ENCODE results near the gene G6PC3.
A peak's percentile ranks its signal among the peaks of the same experiment; 100 is the strongest.
"Not testable (repeated sequence)": the region's sequence is repeated elsewhere in the genome, so short reads cannot be mapped to it uniquely, and the experiment has no call there.

G6PC3 gene

DNA sequence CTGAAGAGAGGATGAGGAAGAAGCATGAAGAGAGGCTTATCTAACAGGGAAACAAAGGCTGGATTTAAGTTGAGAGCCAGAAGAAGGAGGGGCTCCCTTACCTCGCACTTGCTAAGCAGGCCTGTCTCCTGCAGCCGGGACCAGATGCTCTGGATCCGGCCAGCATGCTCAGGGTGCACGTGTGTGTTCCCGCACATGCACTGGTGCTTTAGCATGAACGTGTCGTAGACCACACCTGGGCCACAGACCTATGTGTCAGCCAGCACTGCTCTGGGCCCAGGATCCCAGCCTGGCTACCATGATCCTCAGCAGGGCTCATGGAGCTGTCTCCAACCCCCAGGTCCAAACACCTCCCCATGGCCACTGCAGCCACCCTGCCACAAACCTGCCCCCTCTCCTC, 14.4 kb downstream of the G6PC3 start:
- DNase-seq: no peak

DNA sequence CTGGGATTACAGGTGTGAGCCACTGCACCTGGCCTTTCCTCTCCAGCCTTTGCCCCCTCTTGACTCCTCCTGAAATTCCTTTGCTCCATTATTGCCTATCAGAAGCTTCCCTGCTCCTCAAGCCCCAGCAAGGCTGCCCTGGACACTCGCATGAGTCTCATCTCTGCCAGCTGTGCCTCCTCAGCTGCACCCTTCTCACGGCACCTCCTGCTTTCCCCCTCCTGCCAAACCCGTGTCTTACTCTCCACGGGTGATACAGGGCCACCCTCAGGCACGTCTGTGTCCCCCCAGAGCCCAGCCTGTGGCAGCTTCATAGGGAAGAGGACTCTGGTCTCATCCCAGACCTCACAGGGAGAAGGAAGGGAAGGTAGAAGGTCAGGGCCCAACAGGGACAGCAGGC, 15.4 kb downstream of the G6PC3 start:
- DNase-seq: no peak

DNA sequence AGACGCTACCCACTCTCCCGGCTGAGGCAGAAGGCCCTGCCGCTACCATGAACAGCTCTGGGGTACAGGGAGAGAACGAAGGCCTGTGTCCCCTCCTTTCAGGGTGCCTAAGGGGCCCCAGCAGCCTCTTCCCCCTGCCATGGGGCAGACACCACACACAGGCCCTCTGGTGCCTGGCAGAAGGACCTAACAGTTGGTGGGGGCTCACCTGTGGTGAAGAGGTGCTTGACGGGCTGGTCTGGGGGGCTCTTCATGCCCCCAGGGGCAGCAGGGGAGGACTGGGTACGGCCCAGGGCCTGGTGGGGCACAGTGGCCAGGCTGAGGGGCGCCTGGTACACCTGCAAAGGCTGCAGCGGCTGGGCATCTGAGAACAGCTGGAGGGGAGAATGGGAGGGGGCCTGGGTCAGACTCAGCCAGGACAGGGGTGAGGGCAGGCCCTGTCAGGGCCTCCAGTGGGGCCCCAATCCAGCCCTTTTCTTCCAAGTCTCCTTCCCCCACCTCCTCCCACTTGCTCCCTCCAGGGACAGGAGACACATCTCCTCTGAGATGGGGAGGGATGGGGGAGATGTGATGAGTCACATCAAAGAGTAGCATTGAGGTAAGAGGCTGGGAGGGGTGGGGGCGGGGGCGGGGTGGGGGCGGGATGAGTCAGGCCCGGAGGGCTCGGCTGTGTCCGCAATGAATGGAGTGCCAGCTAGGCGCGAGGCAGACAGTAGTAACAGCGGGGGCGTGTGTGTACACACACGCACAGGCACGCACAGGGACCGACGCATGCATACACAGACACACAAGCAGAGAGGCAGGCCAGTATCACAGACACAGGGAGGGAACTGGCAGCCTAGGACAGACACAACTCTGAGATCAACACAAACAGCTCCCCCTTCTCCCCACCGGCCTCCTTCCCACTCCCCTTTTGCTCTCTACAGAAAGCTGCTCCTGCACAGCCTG, 16.1 kb downstream of the G6PC3 start:
- DNase-seq: peak in 2 of 3 experiments; percentile 41 to 77

DNA sequence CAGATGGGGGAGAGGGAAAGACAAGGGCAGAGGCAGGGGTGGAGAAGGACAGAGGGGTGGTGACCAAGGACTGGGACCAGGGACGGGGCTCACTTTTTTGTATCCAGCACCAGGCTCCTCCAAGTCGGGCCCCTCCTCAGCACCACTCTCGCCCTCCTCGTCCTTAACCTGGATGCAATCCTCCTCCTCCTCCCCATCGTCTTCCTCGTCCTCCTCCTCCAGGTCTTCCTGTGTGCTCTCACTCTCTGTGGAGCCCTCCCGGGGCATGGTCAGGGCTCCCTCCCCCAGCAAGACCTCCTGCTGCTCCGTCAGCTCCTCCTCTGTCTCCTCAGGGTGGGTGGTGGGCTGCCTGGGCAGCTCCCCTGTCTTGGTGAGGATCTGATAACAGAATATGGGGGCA, 16.8 kb downstream of the G6PC3 start:
- DNase-seq: no peak

DNA sequence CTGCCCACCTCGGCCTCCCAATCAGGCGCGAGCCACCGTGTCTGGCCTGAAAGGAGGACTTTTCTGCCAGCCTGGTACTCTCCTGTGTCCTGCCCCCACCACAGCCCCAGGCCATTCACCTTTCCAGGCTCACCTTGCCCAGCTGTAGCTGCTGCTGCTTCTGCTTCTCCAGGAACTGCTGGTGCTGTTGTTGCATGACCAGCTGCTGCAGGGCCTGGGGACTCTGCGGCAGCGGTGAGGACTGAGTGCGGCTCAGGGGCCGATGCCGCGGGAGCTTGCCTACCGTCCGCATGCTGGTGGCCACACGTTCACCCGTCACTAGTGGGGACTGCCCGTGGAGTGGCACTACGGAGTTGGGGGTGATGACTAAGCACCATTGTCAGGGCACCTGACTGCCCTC, 17.7 kb downstream of the G6PC3 start:
- DNase-seq: no peak

DNA sequence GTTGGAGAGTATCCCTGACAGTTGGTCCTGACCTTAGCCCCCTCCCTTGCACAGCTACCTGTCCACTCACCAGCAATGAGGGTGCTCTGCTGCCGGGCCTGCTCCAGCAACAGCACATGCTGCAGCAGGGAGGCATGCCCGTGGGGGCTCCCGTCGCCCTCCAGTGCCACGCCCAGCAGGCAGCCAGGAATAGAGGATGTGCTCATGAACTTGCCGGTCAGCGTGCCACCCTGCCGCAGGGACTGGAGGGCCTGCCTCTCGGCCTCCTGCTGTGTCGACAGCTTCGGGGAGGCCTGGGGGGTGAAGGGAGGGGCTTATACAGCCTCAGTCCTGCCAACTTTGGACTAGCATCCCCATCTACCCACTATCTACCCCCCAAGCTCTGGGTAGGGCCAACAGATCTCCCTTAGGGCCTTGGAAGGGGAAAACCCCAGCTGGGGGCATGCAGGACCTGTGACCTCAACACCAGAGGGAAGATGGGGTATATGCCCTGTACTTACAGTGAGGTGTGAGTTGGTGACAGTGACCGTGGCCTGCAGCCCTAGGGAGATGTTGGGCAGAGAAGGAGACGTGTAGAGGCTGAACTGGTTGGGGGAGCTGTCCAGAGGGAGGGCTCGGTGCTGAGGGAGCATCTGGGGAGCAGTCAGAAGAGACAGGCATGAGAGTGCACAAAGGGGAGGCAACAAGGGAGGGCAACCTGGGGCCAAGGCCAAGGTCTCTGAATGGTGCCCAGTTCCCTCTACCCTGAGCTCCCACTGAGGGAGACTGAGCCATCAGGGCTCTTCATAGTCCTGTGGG, 20.9 kb downstream of the G6PC3 start:
- no peak for DNase-seq

DNA sequence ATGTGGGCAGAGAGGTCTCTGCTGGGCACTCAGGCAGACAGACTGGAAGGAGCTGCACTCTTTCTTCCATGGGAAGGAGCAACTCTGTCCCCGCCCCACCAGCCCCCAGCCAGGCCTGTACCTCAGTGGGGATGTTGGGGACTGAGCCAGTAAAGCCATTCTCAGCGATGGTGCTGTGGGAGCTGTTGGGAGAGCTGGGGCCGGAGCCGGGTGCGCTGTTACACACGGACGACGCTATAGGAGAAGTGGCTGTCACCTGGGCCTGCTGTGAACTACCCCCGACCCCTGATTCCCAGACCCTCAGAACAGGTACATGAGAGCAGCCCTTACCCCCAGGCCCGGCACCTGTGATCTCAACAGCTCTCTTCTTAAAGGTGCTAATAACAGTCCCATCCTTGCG, 21.5 kb downstream of the G6PC3 start:
- no peak for DNase-seq

DNA sequence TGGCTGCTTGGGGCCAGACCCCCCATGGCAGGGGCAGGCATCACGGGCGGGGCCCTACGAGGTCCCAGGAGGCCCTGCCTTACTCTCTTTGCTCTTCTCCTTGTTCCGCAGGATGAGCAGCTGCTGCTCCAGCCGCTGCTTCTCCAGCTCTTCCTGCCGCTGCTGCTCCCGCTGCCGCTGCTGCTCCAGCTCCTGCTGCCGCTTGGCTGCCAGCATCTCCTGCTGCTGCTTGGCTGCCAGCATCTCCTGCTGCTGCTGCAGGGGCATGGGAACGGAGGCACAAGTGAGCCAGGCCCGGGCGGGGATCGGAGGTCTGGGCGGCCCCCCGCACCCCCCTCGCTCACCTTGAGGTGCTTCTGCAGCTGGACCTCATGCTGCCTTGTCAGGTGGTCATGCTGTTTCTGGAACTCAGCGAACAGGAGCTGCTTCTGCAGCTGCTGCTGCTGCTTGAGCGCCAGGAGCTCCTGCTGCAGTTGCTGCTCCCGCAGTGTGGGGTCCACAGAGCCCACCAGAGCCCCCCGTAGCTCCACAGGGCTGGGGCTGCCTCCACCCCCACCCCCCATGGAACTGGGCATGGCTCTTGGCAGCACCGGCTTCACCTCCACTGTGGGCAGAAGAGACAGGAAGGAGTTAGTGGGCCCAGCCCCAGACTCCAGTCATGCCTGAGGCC, 22.8 kb downstream of the G6PC3 start:
- no peak for DNase-seq

DNA sequence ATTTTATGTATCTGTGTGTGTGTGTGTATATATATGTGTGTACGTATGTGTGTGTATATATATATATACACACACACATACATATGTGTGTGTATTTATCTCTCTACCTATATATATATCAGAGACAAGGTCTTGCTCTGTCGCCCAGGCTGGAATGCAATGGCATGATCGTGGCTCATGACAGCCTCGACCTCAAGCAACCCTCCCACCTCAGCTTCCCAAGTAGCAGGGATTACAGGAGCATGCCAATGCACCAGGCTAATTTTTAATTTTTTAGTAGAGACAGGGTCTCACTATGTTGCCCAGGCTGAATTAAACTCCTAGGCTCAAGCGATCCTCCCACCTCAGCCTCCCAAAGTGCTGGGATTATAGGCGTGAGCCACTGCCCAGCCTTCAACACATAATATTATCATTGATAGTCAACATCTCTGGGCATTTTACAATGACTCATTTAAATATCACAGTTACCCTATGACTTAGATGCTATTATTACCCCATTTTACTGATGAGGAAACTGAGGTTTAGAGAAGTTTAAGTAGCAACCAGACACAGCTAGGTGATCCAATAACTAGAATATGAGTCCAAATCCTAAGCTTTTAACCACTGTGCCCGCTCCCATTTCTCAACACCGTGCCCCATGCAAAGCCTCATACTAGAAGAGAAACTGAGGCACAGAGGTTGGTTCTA, 24.3 kb downstream of the G6PC3 start:
- no peak for DNase-seq

DNA sequence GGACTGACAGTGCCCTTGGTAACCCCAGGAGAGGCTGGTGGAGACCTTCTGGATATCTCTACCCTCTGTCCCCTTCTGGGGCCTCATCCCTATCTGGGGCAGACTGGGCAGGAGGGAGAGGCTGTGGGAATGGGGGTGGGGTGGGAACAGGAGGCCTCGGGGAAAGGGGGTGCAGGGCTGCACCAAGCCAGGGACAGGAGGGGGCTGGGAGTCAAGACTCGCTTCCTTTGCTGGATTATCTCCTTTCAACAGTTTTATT, 24.8 kb downstream of the G6PC3 start:
- DNase-seq: no peak

DNA sequence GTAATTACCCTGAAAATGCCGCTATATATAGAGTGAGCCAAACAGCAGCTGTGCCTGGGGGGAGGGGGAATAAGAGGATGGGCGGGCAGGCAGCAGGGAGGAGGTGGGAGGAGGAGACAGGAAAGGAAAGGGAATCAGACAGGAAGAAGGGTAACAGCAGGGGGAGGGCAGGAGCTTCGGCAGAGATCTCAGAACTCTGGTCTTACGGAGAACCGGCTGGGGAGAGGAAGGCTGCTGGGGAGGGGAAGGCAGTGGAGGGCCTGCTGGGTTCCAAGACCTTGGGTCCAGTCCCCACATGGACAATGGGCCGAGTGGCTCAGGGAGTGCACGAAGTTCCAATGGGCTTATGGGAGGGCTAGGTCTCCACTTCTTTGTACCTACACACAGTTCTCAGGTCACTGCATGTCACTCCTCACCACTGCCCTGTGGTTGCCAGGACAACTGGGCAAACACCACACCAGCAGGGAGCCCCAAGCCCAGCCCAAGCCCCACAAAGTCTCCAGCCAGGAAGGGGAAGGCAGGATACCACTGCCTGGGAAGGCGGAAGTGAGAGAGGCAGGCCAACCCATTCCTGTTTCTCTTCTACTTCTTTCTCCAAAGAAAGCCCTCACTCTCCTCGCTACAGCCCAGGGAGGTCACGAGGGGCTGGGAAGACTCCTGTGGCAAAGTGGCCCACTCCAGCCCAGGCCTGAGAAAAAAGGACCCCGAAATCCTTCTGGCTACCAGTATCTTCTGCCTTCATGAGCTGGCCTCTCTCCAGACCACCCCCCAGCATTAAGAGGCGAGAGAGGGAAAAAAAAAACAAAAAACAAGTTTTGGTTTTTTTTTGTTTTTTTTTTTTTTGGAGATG, 25.3 kb downstream of the G6PC3 start:
- DNase-seq: peak; percentile 64 to 97 (median 95)

DNA sequence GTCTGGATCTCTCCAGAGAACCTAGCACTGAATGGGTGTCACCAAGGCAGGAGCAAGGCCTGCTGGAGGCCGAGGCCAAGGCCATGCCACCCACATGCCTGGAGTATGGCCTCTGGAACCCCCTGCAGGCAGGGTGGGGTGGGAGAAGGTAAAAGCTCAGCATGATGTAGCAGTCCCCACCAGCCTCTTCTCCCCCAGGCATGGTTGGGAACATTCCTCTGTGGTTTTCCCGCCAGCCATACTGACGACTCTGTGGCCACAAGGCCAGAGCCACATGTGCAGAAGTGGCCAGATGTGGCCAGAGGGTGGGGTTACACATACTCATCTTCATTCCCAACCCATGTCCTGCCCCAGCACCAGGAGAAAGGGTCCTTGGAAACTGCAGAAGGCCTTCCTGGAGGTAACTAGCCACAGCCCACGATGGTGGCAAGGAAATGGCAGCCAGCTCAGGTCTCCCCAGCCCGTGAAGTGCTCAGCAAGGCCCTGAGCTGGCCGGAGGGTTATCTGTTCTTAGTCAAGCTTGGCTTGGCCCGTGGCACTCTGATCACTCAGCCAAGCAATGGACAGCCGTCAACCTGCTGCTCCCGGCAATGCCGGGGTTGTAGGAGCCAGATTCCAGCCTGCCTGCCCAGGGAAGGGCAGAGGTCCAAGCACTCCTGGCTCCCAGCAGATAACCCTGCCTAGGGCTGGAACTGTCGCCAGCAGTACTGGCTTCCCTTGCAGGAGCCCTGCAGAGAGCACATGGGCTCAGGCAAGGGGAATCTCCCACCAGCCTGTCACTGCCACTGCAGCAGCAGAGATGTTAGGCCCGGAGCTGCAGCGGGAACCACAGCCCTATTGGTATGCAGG, 26.8 kb downstream of the G6PC3 start:
- no peak for DNase-seq

DNA sequence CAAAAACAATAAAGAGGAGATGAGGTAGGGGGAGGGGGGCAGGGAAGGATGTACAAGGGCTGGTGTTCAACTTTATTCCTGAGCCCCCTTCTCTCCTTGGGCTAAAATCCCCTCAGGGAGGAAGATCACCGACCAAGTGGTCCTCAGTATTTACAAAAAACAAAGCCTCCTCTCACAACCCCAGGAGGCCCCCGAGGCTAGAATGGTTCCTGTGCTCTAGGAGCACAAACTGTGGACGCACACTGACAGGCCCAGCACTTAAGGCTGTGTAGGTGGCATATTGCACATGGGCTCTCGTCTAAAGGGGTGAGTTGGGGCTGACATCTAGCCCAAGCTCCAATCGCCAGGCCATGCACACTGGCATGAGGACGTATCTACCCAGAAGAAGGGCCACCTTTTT, 31.3 kb downstream of the G6PC3 start:
- DNase-seq: not testable (repeated sequence)

DNA sequence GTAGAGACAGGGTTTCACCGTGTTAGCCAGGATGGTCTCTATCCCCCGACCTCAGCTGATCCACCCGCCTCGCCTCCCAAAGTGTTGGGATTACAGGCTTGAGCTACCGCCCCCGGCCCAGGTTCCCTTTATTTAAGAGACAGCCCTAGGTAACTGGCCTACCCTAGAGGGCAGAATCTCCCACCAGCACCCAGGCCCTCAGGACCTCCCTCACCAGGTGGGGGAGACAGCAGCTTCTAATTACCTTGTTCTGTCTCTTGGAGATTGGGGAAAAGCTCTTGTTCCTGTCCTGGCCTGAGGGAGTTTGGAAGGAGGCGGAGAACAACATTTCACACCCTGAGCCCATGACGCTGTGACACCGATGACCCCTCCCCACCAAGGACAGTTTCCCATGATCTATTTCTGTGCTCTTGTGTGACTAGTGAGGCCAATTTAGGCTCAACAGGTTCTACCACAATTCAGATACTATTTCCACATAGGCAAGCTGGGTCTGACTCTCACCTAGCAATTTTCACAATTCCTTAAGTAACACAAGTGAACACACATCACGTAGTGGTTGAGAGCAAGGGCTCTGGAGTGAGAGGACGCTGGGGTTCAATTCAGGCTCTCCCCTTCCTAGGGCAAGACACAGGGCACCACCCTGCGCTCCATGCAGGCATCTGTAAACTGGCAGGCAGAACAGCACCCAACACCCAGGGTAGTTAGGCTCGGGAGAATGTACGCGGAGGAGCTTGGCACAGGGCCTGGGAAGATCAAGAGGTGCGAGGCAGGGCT, 32.5 kb downstream of the G6PC3 start:
- DNase-seq: no peak

DNA sequence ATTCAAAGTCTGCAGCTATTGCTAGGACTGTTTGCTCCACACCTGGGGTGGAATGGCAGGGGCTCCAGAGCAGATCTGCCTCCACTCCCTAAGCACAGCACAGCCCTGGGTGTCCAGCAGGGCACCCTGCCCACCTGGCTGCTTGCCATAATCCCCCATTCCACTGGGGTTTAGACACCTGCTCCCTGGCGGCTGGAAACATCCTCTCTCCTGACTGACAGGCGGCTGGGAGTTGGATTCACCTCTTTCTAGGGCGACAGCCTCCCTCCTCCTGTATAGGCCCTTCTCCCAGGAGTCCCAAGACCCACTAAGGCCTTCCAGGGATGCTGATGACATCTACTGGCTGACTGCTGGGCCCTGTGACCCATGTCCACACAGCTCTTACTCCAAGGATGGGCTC, 34.9 kb downstream of the G6PC3 start:
- peak in 2 of 3 experiments; percentile 30 to 59 for DNase-seq

DNA sequence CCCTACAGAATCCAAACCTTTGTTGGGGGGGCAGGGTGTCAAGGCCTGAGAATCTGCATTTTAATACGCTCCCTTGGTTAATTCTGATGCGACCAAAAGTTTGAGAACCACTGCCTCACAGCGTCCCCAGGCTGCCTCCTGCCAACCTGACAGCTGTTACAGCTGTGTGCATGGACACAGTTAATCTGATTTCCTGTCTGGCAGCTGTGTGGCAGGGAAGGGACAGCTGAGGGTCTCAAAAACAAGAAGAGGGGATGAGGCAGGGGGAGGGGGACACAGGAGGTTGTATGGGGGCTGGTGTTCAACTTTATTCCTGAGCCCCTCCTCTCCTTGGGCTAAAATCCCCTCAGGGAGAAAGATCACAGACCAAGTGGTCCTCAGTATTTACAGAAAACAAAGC, 35.4 kb downstream of the G6PC3 start:
- DNase-seq: no peak

DNA sequence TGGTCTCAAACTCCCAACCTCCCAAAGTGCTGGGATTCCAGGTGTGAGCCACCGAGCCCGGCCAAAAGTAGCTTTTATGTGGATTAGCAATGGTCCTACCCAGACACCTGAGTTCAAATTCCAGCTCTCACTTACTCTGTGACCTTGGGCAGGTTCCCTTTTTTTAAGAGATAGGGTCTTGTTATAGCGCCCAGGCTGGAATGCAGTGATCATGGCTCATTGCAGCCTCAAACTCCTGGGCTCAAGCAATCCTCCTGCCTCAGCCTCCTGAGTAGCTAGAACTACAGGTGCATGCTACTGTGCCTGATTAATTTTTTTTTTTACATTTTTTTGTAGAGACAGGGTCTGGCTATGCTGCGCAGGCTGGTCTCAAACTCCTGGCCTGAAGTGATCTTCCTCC, 36.3 kb downstream of the G6PC3 start:
- DNase-seq: no peak

DNA sequence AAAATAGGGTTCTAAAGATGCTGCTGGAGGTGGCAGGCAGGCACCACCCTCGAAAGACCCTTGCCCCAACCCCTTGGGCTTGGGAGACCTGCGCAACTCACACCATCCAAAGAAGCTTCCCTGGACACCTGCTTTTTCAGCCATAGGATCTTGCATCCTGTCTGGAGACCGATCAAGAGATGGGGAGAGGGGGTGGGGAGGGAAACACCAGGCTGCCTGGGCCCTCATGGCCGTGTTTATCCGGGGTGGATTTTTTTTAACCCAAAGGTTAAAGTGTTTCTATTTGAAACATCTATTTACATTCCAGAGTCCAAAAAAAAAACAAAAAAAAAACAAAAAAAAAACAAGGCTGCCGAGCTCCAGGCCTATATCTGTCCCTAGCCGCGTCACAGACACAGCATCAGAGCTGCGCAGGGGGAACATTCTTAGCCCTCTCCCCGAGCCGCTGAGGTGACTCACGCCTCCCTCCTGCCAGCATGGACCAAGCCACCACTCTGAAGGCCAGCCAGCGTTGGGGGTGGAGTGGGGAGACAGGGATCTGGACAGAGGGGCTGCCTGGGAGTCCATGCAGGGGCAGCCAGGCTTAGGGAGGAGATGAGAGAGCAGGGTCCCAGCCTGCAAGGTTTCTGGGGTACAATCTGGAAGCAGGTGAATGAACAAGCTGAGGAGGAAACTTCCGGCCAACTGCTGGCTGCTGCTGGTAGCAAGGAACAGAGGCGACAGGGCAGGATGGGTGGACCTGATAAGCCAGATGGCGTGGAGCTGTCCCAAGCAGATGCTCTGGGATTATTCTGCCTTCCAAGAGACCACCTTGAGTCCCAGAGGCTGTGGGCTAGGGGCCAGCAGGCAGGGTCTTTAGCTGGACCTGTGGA, 38.1 kb downstream of the G6PC3 start:
- DNase-seq: no peak

DNA sequence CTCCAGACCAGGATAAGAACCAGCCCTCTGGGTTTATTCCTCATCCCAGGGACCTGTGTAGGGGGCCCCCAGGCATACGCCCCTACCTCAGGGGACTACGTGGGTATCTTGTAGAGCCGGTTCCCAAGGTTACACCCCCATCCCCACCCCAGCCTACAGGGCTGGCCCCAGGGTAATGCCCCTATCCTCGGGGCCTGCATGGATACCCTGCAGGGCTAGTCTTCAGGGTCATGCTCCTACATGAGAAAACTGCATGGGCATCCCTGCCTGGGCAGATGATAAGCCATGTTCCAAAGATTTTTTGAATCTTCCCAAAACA, 38.7 kb downstream of the G6PC3 start:
- DNase-seq: no peak

Measured in NCI-H1417 (cell line).